DND-41 (cell line): ENCODE measurements around the gene STK25.

ENCODE experiments used
- CTCF ChIP-seq: IDR thresholded peaks from 2 replicates; pipeline ENCODE4 v1.5.1; 2012; ENCODE audit warnings: borderline replicate concordance, low read length, moderate library complexity, mild to moderate bottlenecking; ENCODE audit not compliant: poor library complexity, severe bottlenecking; ENCODE audit errors: extremely low read depth
- EZH2 ChIP-seq: IDR thresholded peaks from 3 replicates; pipeline ENCODE4 v1.6.1; 2012; ENCODE audit warnings: borderline replicate concordance, low read depth, mild to moderate bottlenecking, moderate library complexity, low read length, inconsistent platforms; ENCODE audit not compliant: severe bottlenecking

DNA sequence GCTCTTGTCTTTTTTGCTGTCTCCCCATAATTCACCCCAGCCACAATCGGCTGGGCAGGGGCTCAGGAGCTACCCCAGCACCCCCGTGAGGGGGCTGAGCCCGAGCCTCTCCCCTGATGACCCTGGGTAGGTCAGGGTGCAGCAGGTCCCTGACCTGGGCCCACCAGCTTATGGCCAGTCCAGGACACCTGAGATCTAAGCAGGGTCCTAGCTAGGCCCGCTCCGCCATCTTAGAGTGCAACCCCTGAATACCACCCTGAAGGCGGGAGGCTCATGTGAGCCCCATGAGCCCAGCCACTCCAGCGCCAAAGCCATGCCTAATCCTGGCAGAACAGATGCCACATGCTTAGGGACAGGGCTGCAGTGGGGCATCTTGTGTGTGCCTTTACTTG is 16.2 kb downstream of the STK25 start:
- TF ChIP-seq CTCF (no peak), EZH2 (no peak)
